HCT116 (cell line): ENCODE data around the gene GLRA2. TPM values are rescaled to one million over a fixed set of nuclear protein-coding genes. Genes with fewer than 3 reads are reported as not detected.

Source experiments
- ATAC-seq: fragments of 200-7000 bp; cut with Tn5 transposase; 2 replicates; pipeline ENCODE4 v1.9.1; 2020; ENCODE audit warnings: mild to moderate bottlenecking, moderate library complexity
- BruUV-seq: library from RNA; stranded (reverse); fragments of 400-500 nt; replicated peaks from 2 replicates; lab custom pipeline; 2021; lab: Mats Ljungman, UMichigan
- CTCF ChIA-PET: fragments of 300-600 bp; sonication (Branson Sonifier 250); formaldehyde crosslinking; loops from one replicate; lab custom pipeline; 2021; ENCODE audit warnings: antibody characterized with exemption; lab: Charles Lee
- POLR2A ChIA-PET: fragments of 300-600, 350-600 bp; sonication (Branson Sonifier 250); formaldehyde crosslinking; loops from one replicate; lab custom pipeline; 2021; ENCODE audit warnings: antibody characterized with exemption; lab: Charles Lee
- RAD21 ChIA-PET, 2 experiments: fragments of 300-600 bp; sonication (Branson Sonifier 250); formaldehyde crosslinking; loops; one replicate each; lab custom pipeline; 2023; ENCODE audit warnings: low total read pairs in 2 of 2; ENCODE audit not compliant: uncharacterized antibody in 2 of 2, unreplicated experiment in 2 of 2, low non-redundant PET in 1 of 2; lab: Charles Lee
- DNase-seq: peaks from one replicate; pipeline ENCODE4 v3.0.0-alpha.2; 2010; ENCODE audit warnings: low read depth, low spot score
- H2AFZ ChIP-seq: fragments of 200-600 bp; shearing (Covaris generic), sonication (generic); 2 replicates; pipeline ENCODE4 v1.6.1; 2017; ENCODE audit warnings: low read depth, mixed run types, mixed read lengths, antibody characterized with exemption, low read length; ENCODE audit not compliant: poor library complexity, severe bottlenecking
- H3K27ac ChIP-seq: 2 replicates; pipeline ENCODE4 v1.5.1; 2012; ENCODE audit warnings: low read depth, low read length
- H3K27me3 ChIP-seq: fragments of 200-600 bp; sonication (generic); 2 replicates; pipeline ENCODE4 v1.6.1; 2016; ENCODE audit warnings: mixed run types, low read length, mixed read lengths; ENCODE audit not compliant: insufficient read depth
- H3K36me3 ChIP-seq, 2 experiments: fragments of 200-500 bp in 1 of 2; fragments of 200-600 bp in 1 of 2; sonication (Bioruptor generic) in 1 of 2; sonication (generic) in 1 of 2; 2 replicates each; pipeline versions ENCODE4 v1.5.1 to v1.6.1; 2014 to 2016; ENCODE audit warnings: low read length in 2 of 2, inconsistent platforms in 1 of 2, mixed read lengths in 1 of 2, mixed run types in 1 of 2; ENCODE audit not compliant: insufficient read depth in 2 of 2, control insufficient read depth in 1 of 2
- H3K4me1 ChIP-seq, 2 experiments: fragments of 200-600 bp in 1 of 2; sonication (generic) in 1 of 2; 2 replicates each; pipeline versions ENCODE4 v1.5.1 to v1.6.1; 2012 to 2017; ENCODE audit warnings: low read length in 2 of 2, inconsistent platforms in 1 of 2, mild to moderate bottlenecking in 1 of 2, mixed read lengths in 1 of 2, mixed run types in 1 of 2, moderate library complexity in 1 of 2; ENCODE audit not compliant: insufficient read depth in 2 of 2, control insufficient read depth in 1 of 2
- H3K4me2 ChIP-seq: fragments of 200-600 bp; sonication (generic); 2 replicates; pipeline ENCODE4 v1.6.1; 2017; ENCODE audit warnings: mixed run types, low read length, mixed read lengths
- H3K4me3 ChIP-seq, 2 experiments: fragments of 200-600 bp in 1 of 2; sonication (generic) in 1 of 2; replicated peaks in 1 of 2; 2 replicates each; pipeline ENCODE4 v1.5.1; 2011 to 2016; ENCODE audit warnings: low read length in 2 of 2, control low read depth in 1 of 2, low read depth in 1 of 2, mild to moderate bottlenecking in 1 of 2, mixed read lengths in 1 of 2, mixed run types in 1 of 2
- H3K79me2 ChIP-seq: fragments of 200-600 bp; sonication (generic); 2 replicates; pipeline ENCODE4 v1.6.1; 2017; ENCODE audit warnings: mild to moderate bottlenecking, mixed run types, low read length, moderate library complexity, mixed read lengths; ENCODE audit not compliant: insufficient read depth
- H3K9ac ChIP-seq: fragments of 200-600 bp; sonication (generic); 2 replicates; pipeline ENCODE4 v1.6.1; 2016; ENCODE audit warnings: low read length, mixed read lengths
- H3K9me2 ChIP-seq: fragments of 200-600 bp; sonication (generic), shearing (Covaris generic); 2 replicates; pipeline ENCODE4 v1.6.1; 2017; ENCODE audit warnings: mixed run types, mild to moderate bottlenecking, moderate library complexity; ENCODE audit not compliant: insufficient read depth
- H3K9me3 ChIP-seq, 2 experiments: fragments of 200-500 bp in 1 of 2; fragments of 200-600 bp in 1 of 2; sonication (Bioruptor generic) in 1 of 2; sonication (generic) in 1 of 2; 2 replicates each; pipeline ENCODE4 v1.6.1; 2014 to 2017; ENCODE audit warnings: low read length in 2 of 2, mixed read lengths in 2 of 2, inconsistent platforms in 1 of 2, low read depth in 1 of 2, mild to moderate bottlenecking in 1 of 2, mixed run types in 1 of 2, moderate library complexity in 1 of 2; ENCODE audit not compliant: control insufficient read depth in 1 of 2, insufficient read depth in 1 of 2
- H4K20me1 ChIP-seq: fragments of 200-600 bp; sonication (generic), shearing (Covaris generic); 2 replicates; pipeline ENCODE4 v1.6.1; 2017; ENCODE audit warnings: mixed run types, mild to moderate bottlenecking, moderate library complexity; ENCODE audit not compliant: insufficient read depth
- CBX3 ChIP-seq: IDR thresholded peaks from 2 replicates; pipeline ENCODE4 v1.6.1; 2012; ENCODE audit warnings: low read depth
- CEBPB ChIP-seq: IDR thresholded peaks from 2 replicates; pipeline ENCODE4 v1.6.1; 2012; ENCODE audit warnings: low read depth
- CTCF ChIP-seq, 3 experiments: fragments of 200-600 bp in 1 of 3; sonication (generic) in 1 of 3; IDR thresholded peaks in 2 of 3; conservative IDR thresholded peaks in 1 of 3; 2 replicates each; pipeline ENCODE4 v1.5.1; 2012 to 2017; ENCODE audit warnings: low read depth in 2 of 3, low read length in 2 of 3, antibody characterized with exemption in 1 of 3, borderline replicate concordance in 1 of 3, control low read depth in 1 of 3, mild to moderate bottlenecking in 1 of 3, mixed read lengths in 1 of 3, mixed run types in 1 of 3, moderate library complexity in 1 of 3; ENCODE audit not compliant: insufficient read depth in 1 of 3
- EGR1 ChIP-seq: IDR thresholded peaks from 2 replicates; pipeline ENCODE4 v1.6.1; 2012; ENCODE audit warnings: low read depth
- JUND ChIP-seq: IDR thresholded peaks from 2 replicates; pipeline ENCODE4 v1.6.1; 2012
- MAX ChIP-seq: IDR thresholded peaks from 2 replicates; pipeline ENCODE4 v1.6.1; 2012
- POLR2A ChIP-seq: IDR thresholded peaks from 2 replicates; pipeline ENCODE4 v1.7.0; 2011; ENCODE audit warnings: borderline replicate concordance; ENCODE audit not compliant: insufficient read depth, insufficient read length; ENCODE audit errors: extremely low read depth
- POLR2AphosphoS5 ChIP-seq: IDR thresholded peaks from 2 replicates; pipeline ENCODE4 v1.6.1; 2011; ENCODE audit warnings: mild to moderate bottlenecking, low read depth, low read length, moderate library complexity
- SIN3A ChIP-seq: IDR thresholded peaks from 2 replicates; pipeline ENCODE4 v1.6.1; 2012; ENCODE audit warnings: low read depth
- SRF ChIP-seq: IDR thresholded peaks from 2 replicates; pipeline ENCODE4 v1.6.1; 2012; ENCODE audit warnings: low read depth
- TCF7L2 ChIP-seq: IDR thresholded peaks from 2 replicates; pipeline ENCODE4 v1.7.0; 2011; ENCODE audit warnings: borderline replicate concordance, inconsistent platforms; ENCODE audit not compliant: insufficient read depth, insufficient read length; ENCODE audit errors: extremely low read depth
- YY1 ChIP-seq: IDR thresholded peaks from 2 replicates; pipeline ENCODE4 v1.6.1; 2011; ENCODE audit warnings: low read length, low read depth, moderate library complexity, mild to moderate bottlenecking; ENCODE audit not compliant: insufficient replicate concordance; ENCODE audit errors: extremely low read depth
- intact Hi-C: fragments of 100-400 bp; cut with micrococcal nuclease; formaldehyde crosslinking; loops from 2 replicates; pipeline ENCODE4 v1.10.0; 2022
- total RNA-seq: library from RNA; stranded (reverse); gene quantifications from one replicate; pipeline ENCODE4 v1.2.1, GENCODE V29; 2021; ENCODE audit not compliant: unreplicated experiment

The GLRA2 gene
- total RNA-seq, 1 experiment from 2014 or later: not detected

- BruUV-seq: no TSS peak
- intact Hi-C loops: no loop called here
Observed at GRCh38 chrX:14506866-14507265, 22.5 kb upstream of the GLRA2 start.

GRCh38 chrX:14508025-14508690 is 21.2 kb upstream of the GLRA2 start:
- no peaks in the 10 kb centered on the region for H3K36me3 ChIP-seq
- ATAC-seq: no peak
- no peaks in the 10 kb centered on the region for H3K79me2 ChIP-seq
- H3K4me3 ChIP-seq: no peak overlapping the region
- no peaks in the 10 kb centered on the region for H3K9me3 ChIP-seq
- intact Hi-C loops: no loop called here
- no TSS peak for BruUV-seq
- RAD21 ChIA-PET: no interaction called here
- H3K9ac ChIP-seq: no peak overlapping the region
- TF ChIP-seq JUND (no peak), CBX3 (no peak), POLR2AphosphoS5 (no peak), SRF (no peak), YY1 (no peak), MAX (no peak), SIN3A (no peak), POLR2A (no peak), CEBPB (no peak), CTCF (IDR thresholded peaks at IDR 0.05 in 2 of 3, conservative IDR thresholded peaks at IDR 0.05 in 1 of 3; ENCODE audit: borderline replicate concordance in 1 of 3, insufficient read depth in 1 of 3, low read depth in 2 of 3, low read length in 2 of 3) (no peak), EGR1 (no peak), TCF7L2 (no peak)
- CTCF ChIA-PET: no interaction called here
- H3K27ac ChIP-seq: no peak overlapping the region
- no peaks in the 10 kb centered on the region for H3K27me3 ChIP-seq
- H3K4me2 ChIP-seq: no peak overlapping the region
- POLR2A ChIA-PET: no interaction called here
- DNase-seq: no peak
- no peaks in the 10 kb centered on the region for H3K9me2 ChIP-seq
- H3K4me1 ChIP-seq: no peaks in the 10 kb centered on the region
- H4K20me1 ChIP-seq: no peaks in the 10 kb centered on the region
- no peak overlapping the region for H2AFZ ChIP-seq

More at GRCh38 chrX:14506866-14507265, 22.5 kb upstream of the GLRA2 start:
- DNase-seq: no peak
- ChIA-PET CTCF (no interaction called here), RAD21 (no interaction called here), POLR2A (no interaction called here)
- TF ChIP-seq JUND (no peak), SRF (no peak), CTCF (IDR thresholded peaks at IDR 0.05 in 2 of 3, conservative IDR thresholded peaks at IDR 0.05 in 1 of 3; ENCODE audit: borderline replicate concordance in 1 of 3, insufficient read depth in 1 of 3, low read depth in 2 of 3, low read length in 2 of 3) (no peak)
- ATAC-seq: no peak
- Histone ChIP-seq H3K79me2 (no peaks in the 10 kb centered on the region), H3K9me3 (no peaks in the 10 kb centered on the region), H3K27me3 (no peaks in the 10 kb centered on the region), H3K36me3 (no peaks in the 10 kb centered on the region), H3K27ac (no peak overlapping the region), H3K4me3 (no peak overlapping the region), H3K4me2 (no peak overlapping the region), H4K20me1 (no peaks in the 10 kb centered on the region), H2AFZ (no peak overlapping the region), H3K9me2 (no peaks in the 10 kb centered on the region), H3K4me1 (no peaks in the 10 kb centered on the region), H3K9ac (no peak overlapping the region)
